HepG2 (cell line): ENCODE results near the gene BANP. TPM values are rescaled to one million over a fixed set of nuclear protein-coding genes. Genes with fewer than 3 reads are reported as not detected.

Experiments
- FOXA3 ChIP-seq: IDR thresholded peaks from 2 replicates; pipeline ENCODE4 v1.6.1; 2016; ENCODE audit warnings: missing genetic modification reagents, missing compliant biosample characterization
- FOXO1 ChIP-seq: sonication (generic); formaldehyde crosslinking; IDR thresholded peaks from 2 replicates; pipeline ENCODE4 v1.4.0; 2020; ENCODE audit warnings: missing genetic modification reagents
- HDAC2 ChIP-seq: sonication (generic); formaldehyde crosslinking; IDR thresholded peaks from 2 replicates; pipeline ENCODE4 v1.4.0; 2020; ENCODE audit warnings: missing genetic modification reagents
- HIVEP1 ChIP-seq: sonication (generic); formaldehyde crosslinking; IDR thresholded peaks from 2 replicates; pipeline ENCODE4 v1.4.0; 2020; ENCODE audit warnings: mild to moderate bottlenecking, missing genetic modification reagents
- IKZF1 ChIP-seq: fragments of 450-650 bp; IDR thresholded peaks from 2 replicates; pipeline ENCODE4 v1.7.1; 2016
- NFE2L1 ChIP-seq: sonication (generic); formaldehyde crosslinking; IDR thresholded peaks from 2 replicates; pipeline ENCODE4 v1.4.0; 2020; ENCODE audit warnings: missing genetic modification reagents, mild to moderate bottlenecking, borderline replicate concordance
- PHF20 ChIP-seq: sonication (generic); formaldehyde crosslinking; IDR thresholded peaks from 2 replicates; pipeline ENCODE4 v1.5.0; 2020; ENCODE audit warnings: mild to moderate bottlenecking, missing genetic modification reagents
- PLRG1 ChIP-seq: fragments of 450-650 bp; conservative IDR thresholded peaks from 2 replicates; pipeline ENCODE4 v1.6.1; 2016
- ZNF331 ChIP-seq: sonication (generic); formaldehyde crosslinking; IDR thresholded peaks from 2 replicates; pipeline ENCODE4 v1.4.0; 2020; ENCODE audit warnings: missing genetic modification reagents
- ZNF431 ChIP-seq: sonication (generic); formaldehyde crosslinking; IDR thresholded peaks from 2 replicates; pipeline ENCODE4 v1.9.0; 2022; ENCODE audit warnings: missing genetic modification reagents, low read depth, mild to moderate bottlenecking, borderline replicate concordance
- ZNF468 ChIP-seq: sonication (generic); formaldehyde crosslinking; IDR thresholded peaks from 2 replicates; pipeline ENCODE4 v1.8.0; 2022; ENCODE audit warnings: mild to moderate bottlenecking, moderate library complexity, missing genetic modification reagents
- polyA plus RNA-seq, 8 experiments: library from polyadenylated mRNA; depleted of rRNA in 3 of 8; stranded (reverse) in 7 of 8; unstranded in 1 of 8; fragments of >200 nt; fragmentation: Illumina TruSeq in 4 of 8; extraction: Trizol in 4 of 8; gene quantifications; 2 replicates each; pipeline versions ENCODE4 v1.2.1 to v1.2.3, GENCODE V29; 2011 to 2016; ENCODE audit warnings: low read depth in 4 of 8, missing spikeins in 1 of 8, mixed read lengths in 1 of 8; ENCODE audit not compliant: insufficient read depth in 1 of 8
- total RNA-seq, 5 experiments: library from RNA; depleted of rRNA; stranded (reverse); fragments of >200 nt; fragmentation: Illumina TruSeq; extraction: Trizol; gene quantifications; 2 replicates each; pipeline ENCODE4 v1.2.3, GENCODE V29; 2016; ENCODE audit warnings: low read depth in 1 of 5
- TF ChIP-seq, protein P1 (sequence below): fragments of 450-650 bp; IDR thresholded peaks from 2 replicates; pipeline ENCODE4 v1.6.1; 2017; ENCODE audit warnings: mild to moderate bottlenecking
- TF ChIP-seq, protein P2 (sequence below): sonication (generic); formaldehyde crosslinking; conservative IDR thresholded peaks from 2 replicates; pipeline ENCODE4 v1.8.0; 2022; ENCODE audit warnings: mild to moderate bottlenecking, moderate library complexity, missing genetic modification reagents
- TF ChIP-seq, protein P3 (sequence below): IDR thresholded peaks from 2 replicates; pipeline ENCODE4 v1.6.1; 2016; ENCODE audit warnings: control low read depth
- TF ChIP-seq, protein P4 (sequence below), 2 experiments: IDR thresholded peaks; 2 replicates each; pipeline ENCODE4 v1.6.1; 2011 to 2012; ENCODE audit warnings: low read length in 2 of 2, borderline replicate concordance in 1 of 2, low read depth in 1 of 2, mild to moderate bottlenecking in 1 of 2, moderate library complexity in 1 of 2
- TF ChIP-seq, protein P5 (sequence below): sonication (generic); formaldehyde crosslinking; IDR thresholded peaks from 2 replicates; pipeline ENCODE4 v1.4.0; 2020; ENCODE audit warnings: mild to moderate bottlenecking, missing genetic modification reagents

Gene BANP
- total and polyA plus RNA-seq, 2 of the 13 experiments (the other 11 are each of a cell fraction or from before 2014, with no cell fraction given): 20.2 to 23.8 TPM

DNA sequence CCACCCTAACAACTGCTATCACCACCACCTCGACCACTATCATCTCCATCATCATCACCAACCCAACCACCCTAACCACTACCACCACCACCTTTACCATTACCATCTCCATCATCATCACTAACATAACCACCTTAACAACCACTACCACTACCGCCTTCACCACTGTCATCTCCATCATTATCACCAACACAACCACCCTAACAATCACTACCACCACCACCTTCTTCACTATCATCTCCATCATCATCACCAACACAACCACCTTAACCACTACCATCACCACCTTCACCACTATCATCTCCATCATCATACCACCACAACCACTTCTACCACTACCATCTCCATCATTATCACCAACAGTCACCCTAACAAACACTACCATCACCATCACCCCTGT, 101.4 kb downstream of the BANP start (continued):
- TF ChIP-seq, protein P1, sequence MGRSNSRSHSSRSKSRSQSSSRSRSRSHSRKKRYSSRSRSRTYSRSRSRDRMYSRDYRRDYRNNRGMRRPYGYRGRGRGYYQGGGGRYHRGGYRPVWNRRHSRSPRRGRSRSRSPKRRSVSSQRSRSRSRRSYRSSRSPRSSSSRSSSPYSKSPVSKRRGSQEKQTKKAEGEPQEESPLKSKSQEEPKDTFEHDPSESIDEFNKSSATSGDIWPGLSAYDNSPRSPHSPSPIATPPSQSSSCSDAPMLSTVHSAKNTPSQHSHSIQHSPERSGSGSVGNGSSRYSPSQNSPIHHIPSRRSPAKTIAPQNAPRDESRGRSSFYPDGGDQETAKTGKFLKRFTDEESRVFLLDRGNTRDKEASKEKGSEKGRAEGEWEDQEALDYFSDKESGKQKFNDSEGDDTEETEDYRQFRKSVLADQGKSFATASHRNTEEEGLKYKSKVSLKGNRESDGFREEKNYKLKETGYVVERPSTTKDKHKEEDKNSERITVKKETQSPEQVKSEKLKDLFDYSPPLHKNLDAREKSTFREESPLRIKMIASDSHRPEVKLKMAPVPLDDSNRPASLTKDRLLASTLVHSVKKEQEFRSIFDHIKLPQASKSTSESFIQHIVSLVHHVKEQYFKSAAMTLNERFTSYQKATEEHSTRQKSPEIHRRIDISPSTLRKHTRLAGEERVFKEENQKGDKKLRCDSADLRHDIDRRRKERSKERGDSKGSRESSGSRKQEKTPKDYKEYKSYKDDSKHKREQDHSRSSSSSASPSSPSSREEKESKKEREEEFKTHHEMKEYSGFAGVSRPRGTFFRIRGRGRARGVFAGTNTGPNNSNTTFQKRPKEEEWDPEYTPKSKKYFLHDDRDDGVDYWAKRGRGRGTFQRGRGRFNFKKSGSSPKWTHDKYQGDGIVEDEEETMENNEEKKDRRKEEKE: no peak
- TF ChIP-seq, protein P2, sequence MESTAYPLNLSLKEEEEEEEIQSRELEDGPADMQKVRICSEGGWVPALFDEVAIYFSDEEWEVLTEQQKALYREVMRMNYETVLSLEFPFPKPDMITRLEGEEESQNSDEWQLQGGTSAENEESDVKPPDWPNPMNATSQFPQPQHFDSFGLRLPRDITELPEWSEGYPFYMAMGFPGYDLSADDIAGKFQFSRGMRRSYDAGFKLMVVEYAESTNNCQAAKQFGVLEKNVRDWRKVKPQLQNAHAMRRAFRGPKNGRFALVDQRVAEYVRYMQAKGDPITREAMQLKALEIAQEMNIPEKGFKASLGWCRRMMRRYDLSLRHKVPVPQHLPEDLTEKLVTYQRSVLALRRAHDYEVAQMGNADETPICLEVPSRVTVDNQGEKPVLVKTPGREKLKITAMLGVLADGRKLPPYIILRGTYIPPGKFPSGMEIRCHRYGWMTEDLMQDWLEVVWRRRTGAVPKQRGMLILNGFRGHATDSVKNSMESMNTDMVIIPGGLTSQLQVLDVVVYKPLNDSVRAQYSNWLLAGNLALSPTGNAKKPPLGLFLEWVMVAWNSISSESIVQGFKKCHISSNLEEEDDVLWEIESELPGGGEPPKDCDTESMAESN (CRISPR knock-in tag): no peak
- no peak for TF ChIP-seq NFE2L1 (CRISPR knock-in tag)
- no peak for TF ChIP-seq ZNF468 (CRISPR knock-in tag)
- TF ChIP-seq PHF20 (CRISPR knock-in tag): no peak
- TF ChIP-seq, protein P3, sequence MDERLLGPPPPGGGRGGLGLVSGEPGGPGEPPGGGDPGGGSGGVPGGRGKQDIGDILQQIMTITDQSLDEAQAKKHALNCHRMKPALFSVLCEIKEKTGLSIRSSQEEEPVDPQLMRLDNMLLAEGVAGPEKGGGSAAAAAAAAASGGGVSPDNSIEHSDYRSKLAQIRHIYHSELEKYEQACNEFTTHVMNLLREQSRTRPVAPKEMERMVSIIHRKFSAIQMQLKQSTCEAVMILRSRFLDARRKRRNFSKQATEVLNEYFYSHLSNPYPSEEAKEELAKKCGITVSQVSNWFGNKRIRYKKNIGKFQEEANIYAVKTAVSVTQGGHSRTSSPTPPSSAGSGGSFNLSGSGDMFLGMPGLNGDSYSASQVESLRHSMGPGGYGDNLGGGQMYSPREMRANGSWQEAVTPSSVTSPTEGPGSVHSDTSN (CRISPR knock-in tag): no peak
- TF ChIP-seq PLRG1: 0 out of 2 replicates have a peak, but pooled peaks have one; percentile 54
- peak; percentile 46; the same call in 1 of the 2 replicates for TF ChIP-seq IKZF1
- TF ChIP-seq HIVEP1 (CRISPR knock-in tag): no peak
- TF ChIP-seq, protein P4, sequence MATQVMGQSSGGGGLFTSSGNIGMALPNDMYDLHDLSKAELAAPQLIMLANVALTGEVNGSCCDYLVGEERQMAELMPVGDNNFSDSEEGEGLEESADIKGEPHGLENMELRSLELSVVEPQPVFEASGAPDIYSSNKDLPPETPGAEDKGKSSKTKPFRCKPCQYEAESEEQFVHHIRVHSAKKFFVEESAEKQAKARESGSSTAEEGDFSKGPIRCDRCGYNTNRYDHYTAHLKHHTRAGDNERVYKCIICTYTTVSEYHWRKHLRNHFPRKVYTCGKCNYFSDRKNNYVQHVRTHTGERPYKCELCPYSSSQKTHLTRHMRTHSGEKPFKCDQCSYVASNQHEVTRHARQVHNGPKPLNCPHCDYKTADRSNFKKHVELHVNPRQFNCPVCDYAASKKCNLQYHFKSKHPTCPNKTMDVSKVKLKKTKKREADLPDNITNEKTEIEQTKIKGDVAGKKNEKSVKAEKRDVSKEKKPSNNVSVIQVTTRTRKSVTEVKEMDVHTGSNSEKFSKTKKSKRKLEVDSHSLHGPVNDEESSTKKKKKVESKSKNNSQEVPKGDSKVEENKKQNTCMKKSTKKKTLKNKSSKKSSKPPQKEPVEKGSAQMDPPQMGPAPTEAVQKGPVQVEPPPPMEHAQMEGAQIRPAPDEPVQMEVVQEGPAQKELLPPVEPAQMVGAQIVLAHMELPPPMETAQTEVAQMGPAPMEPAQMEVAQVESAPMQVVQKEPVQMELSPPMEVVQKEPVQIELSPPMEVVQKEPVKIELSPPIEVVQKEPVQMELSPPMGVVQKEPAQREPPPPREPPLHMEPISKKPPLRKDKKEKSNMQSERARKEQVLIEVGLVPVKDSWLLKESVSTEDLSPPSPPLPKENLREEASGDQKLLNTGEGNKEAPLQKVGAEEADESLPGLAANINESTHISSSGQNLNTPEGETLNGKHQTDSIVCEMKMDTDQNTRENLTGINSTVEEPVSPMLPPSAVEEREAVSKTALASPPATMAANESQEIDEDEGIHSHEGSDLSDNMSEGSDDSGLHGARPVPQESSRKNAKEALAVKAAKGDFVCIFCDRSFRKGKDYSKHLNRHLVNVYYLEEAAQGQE (IDR thresholded peaks at IDR 0.05; ENCODE audit: borderline replicate concordance in 1 of 2, low read depth in 1 of 2, low read length in 2 of 2): no peak
- no peak for TF ChIP-seq FOXO1 (CRISPR knock-in tag)
- TF ChIP-seq, protein P5, sequence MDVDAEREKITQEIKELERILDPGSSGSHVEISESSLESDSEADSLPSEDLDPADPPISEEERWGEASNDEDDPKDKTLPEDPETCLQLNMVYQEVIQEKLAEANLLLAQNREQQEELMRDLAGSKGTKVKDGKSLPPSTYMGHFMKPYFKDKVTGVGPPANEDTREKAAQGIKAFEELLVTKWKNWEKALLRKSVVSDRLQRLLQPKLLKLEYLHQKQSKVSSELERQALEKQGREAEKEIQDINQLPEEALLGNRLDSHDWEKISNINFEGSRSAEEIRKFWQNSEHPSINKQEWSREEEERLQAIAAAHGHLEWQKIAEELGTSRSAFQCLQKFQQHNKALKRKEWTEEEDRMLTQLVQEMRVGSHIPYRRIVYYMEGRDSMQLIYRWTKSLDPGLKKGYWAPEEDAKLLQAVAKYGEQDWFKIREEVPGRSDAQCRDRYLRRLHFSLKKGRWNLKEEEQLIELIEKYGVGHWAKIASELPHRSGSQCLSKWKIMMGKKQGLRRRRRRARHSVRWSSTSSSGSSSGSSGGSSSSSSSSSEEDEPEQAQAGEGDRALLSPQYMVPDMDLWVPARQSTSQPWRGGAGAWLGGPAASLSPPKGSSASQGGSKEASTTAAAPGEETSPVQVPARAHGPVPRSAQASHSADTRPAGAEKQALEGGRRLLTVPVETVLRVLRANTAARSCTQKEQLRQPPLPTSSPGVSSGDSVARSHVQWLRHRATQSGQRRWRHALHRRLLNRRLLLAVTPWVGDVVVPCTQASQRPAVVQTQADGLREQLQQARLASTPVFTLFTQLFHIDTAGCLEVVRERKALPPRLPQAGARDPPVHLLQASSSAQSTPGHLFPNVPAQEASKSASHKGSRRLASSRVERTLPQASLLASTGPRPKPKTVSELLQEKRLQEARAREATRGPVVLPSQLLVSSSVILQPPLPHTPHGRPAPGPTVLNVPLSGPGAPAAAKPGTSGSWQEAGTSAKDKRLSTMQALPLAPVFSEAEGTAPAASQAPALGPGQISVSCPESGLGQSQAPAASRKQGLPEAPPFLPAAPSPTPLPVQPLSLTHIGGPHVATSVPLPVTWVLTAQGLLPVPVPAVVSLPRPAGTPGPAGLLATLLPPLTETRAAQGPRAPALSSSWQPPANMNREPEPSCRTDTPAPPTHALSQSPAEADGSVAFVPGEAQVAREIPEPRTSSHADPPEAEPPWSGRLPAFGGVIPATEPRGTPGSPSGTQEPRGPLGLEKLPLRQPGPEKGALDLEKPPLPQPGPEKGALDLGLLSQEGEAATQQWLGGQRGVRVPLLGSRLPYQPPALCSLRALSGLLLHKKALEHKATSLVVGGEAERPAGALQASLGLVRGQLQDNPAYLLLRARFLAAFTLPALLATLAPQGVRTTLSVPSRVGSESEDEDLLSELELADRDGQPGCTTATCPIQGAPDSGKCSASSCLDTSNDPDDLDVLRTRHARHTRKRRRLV (CRISPR knock-in tag): no peak
- no peak for TF ChIP-seq ZNF431 (CRISPR knock-in tag)
- no peak for TF ChIP-seq ZNF331 (CRISPR knock-in tag)
- TF ChIP-seq FOXA3: no peak
- TF ChIP-seq HDAC2 (CRISPR knock-in tag): no peak
